Measurements from ENCODE around the gene PIGL.
"Not testable (repeated sequence)": the region's sequence is repeated elsewhere in the genome, so short reads cannot be mapped to it uniquely, and the experiment has no call there.

The PIGL gene

DNA sequence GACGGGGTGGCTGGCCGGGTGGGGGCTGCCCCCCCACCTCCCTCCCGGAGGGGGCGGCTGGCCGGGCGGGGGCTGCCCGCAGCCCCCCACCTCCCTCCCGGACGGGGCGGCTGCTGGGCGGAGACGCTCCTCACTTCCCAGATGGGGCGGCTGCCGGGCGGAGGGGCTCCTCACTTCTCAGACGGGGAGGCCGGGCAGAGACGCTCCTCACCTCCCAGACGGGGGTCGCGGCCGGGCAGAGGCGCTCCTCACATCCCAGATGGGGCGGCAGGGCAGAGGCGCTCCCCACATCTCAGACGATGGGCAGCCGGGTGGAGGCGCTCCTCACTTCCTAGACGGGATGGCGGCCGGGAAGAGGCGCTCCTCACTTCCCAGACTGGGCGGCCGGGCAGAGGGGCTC lies 95.1 kb downstream of the PIGL start:
- not testable (repeated sequence) for DNase-seq (ENCODE audit: low read depth)

DNA sequence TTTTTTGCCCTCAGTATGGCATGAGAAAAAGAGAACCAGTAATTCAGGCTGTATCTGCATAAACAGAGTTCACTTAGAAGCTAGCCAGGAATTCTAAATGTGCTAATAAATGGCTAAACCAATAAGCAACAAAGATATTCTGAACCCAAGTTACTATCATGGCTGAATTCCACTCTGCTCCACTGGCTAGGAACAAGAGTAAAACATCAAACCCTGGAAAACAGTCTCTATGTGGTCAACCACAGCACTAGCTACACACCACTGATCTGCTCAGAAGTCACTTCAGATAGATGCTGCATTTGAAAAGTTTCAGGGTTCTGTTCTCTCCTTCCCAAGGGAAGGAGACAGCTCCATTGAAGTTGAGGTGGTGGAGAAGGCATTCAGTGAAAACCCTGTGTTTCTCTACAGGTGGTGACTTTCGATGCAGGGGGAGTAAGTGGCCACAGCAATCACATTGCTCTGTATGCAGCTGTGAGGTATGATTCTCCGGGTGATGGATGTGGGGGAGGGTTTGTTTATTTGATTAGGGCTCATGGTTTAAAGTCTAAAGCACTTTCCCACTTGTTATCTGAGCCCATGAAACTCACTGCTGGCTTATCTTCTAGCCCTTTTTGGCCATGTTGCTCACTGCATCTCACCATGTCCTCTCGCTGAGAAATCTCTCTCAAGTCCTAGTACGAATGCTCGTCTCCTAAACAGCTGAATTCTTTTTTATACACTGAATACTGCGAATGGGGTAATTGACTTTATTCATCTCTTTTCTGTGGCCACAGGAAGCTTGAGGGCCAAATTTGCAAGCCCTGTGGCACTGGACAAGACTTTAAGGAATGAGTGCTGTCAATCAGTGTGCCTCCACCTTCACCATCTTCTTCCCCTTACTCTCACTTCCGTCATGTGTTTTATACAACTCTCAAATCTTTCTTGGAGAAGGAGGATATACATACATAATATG lies 96.4 kb downstream of the PIGL start:
- no peak for DNase-seq (ENCODE audit: low read depth)

- no peak for DNase-seq (ENCODE audit: low read depth)
Measured at GRCh38 chr17:16314189-16314588, 97.2 kb downstream of the PIGL start.

DNA sequence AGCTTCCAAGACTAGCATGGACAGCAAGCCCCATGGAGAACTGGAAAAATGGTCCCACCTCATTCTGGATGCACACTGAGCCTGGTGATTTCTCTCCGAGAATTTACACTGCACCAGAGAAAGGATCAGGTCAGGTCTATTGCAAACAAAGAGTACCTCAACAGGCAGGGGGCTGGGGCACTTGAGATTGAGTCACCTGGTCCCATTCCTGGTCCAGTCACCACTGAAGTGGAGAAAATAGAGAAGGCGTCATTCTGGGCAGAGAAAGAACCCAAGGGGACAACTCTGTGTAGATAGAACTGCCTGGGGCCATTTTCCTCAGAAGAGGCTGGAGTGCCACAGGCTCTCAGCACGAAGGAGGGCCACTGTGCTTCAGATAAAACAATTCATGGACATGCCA lies 97.8 kb downstream of the PIGL start:
- DNase-seq (ENCODE audit: low read depth) = no peak

DNA sequence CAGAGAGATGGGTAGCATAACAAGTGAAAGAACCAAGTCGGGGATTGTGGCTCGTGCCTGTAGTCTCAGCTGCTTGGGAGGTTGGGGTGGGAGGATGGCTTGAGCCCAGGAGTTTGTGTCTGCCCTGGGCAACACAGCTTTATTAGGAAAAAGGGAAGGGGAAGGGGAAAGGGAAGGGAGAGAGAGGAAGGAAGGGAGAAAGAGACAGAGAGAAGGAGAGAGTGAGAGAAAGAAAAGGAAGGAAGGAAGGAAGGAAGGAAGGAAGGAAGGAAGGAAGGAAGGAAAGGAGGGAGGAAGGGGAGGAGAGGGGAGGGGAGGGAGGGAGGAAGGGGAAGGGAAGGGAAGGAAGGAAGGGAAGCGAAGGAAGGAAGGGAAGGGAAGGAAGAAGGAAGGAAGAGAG lies 103.0 kb downstream of the PIGL start:
- DNase-seq (ENCODE audit: low read depth) = no peak

GRCh38 chr17:16322636-16323035 lies 105.6 kb downstream of the PIGL start:
- DNase-seq (ENCODE audit: low read depth) = no peak

- DNase-seq (ENCODE audit: low read depth) = no peak
Measured at GRCh38 chr17:16325964-16326363, 109.0 kb downstream of the PIGL start.

- no peak for DNase-seq (ENCODE audit: low read depth)
Measured at GRCh38 chr17:16327018-16327417, 110.0 kb downstream of the PIGL start.

DNA sequence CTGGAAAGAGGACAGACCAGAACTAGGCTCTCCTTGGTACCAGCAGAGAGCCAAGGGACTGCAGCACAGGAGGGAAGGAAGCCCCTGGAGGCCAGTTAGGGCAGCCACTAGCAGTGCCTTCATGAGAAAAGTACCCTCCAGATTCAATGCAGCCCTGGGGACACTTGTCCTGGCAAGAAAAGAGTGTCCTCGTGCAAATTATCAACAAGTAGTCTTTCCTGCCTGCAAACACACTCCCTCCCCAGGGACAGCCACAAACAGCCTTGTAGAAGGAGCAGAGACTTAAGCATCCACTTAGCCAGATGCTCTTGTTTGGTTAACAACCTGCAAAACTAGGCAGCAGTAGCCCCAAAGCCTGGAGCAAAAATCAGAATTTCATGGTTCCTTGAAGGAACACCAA lies 112.0 kb downstream of the PIGL start:
- DNase-seq (ENCODE audit: low read depth) = no peak

- no peak for DNase-seq (ENCODE audit: low read depth)
Measured at GRCh38 chr17:16329519-16330271, 112.7 kb downstream of the PIGL start.

GRCh38 chr17:16338391-16338790 lies 121.4 kb downstream of the PIGL start:
- no peak for DNase-seq (ENCODE audit: low read depth)

- DNase-seq (ENCODE audit: low read depth) = no peak
Measured at GRCh38 chr17:16339402-16339801, 122.4 kb downstream of the PIGL start.

DNA sequence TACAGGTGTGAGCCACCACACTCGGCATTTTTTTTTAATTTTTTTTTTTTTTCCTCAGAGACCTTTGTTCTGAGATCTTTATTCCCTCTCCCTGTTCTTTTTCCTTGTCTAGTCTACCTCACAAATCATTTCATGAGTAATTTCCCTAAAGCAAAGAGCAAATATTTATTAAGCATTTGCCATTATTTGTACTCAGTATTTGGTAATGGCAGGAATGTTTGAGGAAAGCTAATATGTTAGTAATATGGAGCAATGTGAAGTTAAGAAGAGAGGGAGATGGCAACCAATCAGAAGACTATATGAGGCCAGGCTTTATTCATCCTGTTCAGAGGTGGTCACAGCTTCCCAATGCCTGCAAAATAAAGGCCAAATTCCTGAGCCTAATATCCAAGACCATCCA lies 122.9 kb downstream of the PIGL start:
- DNase-seq (ENCODE audit: low read depth) = no peak

GRCh38 chr17:16342979-16343378 lies 126.0 kb downstream of the PIGL start:
- no peak for DNase-seq (ENCODE audit: low read depth)

GRCh38 chr17:16343569-16343968 lies 126.6 kb downstream of the PIGL start:
- DNase-seq (ENCODE audit: low read depth) = no peak

- DNase-seq (ENCODE audit: low read depth) = no peak
Measured at GRCh38 chr17:16345565-16345964, 128.6 kb downstream of the PIGL start.

DNA sequence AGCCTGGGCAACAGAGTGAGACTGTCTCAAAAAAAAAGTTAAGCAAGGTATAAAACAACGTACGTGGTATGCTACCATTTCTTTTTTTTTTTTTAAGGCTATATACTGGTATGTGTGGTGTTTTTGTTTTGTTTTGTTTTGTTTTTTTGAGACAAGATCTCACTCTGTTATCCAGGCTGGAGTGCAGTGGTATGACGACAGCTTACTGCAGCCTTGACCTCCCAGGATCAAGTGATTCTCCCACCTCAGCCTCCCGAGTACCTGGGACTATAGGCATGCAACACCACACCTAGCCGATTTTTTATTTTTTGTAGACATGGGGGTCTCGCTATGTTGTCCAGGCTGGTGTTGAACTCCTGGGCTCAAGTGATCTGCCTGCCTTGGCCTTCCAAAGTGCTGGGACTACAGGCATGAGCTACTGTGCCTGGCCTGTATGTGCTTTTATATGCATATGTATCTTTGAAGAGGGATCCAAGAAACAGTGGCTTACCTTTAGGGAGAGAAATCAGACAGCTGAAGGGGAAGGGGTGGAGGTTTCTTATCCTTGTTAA lies 129.8 kb downstream of the PIGL start:
- no peak for DNase-seq (ENCODE audit: low read depth)

- no peak for DNase-seq (ENCODE audit: low read depth)
Measured at GRCh38 chr17:16348586-16348985, 131.6 kb downstream of the PIGL start.

DNA sequence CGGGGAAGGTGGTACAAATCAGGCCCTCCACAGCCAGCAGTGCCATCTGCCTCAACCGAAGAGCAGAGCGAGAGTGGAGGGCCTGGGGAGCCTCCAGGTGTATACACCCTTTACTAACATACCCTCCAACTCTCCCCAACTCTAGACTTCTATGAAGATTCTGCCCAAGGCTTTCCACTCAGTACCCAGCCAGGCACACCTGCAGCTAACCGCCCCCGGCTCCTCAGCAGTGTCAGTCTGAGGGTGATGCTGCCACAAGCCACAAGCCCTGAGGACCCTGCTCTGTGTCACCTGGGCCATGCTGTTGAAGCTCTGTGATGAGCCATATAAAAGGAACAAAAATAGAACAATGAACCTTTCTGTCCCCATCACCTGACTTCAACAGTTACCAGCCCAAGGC lies 132.4 kb downstream of the PIGL start:
- DNase-seq (ENCODE audit: low read depth) = no peak

- DNase-seq (ENCODE audit: low read depth) = no peak
Measured at GRCh38 chr17:16351831-16352230, 134.8 kb downstream of the PIGL start.

DNA sequence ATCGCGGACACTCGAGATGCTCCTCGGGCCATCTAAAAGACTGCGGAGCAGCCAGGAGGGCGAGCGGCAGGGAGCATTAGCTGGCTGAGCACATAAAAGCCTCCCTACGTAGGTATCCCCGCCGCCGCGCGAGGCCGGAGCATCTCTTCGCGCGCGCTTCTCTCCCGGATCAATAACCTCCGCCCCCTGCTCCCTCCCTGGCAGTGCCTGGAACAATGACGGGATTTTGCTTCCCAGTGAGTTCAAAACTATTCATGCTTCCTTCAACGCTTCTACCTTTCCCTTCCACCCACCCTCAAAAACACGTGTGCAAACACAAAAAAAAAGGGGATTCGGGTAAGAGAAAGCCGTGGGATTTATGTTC lies 135.3 kb downstream of the PIGL start:
- no peak for DNase-seq (ENCODE audit: low read depth)

DNA sequence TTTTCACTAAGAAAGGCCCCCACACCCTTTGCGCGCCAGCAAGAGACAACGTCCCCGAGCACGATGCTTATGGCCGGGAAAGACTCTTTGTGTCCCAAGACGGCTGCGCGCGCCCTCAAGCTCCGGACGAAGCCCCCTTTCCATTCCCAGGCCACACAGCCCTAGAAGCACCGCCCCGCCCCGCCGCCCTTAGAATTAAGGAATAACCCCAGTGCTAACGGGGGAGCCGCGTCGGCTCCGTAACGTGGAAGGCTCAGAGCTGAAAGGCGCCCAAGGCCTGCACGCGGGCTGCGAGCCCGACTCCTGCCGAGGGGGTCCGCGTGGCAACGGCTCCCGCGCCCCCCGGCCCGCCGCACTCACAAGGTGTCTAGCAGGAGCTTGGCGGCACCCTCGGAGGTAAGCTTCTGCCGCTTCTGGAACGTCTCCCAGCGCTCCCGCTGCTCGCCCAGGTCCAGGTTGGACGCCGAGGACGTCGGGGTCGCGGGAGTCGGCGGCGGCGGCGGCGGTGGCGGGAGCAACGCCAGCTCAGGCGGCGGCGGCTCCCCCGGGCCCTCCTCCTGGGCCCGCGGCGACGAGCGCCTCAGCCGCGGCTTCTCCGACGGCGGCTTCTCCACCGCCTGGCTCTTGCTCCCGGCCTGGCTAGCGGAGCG lies 135.8 kb downstream of the PIGL start:
- DNase-seq (ENCODE audit: low read depth) = no peak
